HuH-7 (cell line): ENCODE measurements around the gene CCDC184.
"Not testable (repeated sequence)": the region's sequence is repeated elsewhere in the genome, so short reads cannot be mapped to it uniquely, and the experiment has no call there.

ENCODE experiments used
- DNase-seq: peaks from one replicate; pipeline ENCODE4 v3.0.0; 2011; ENCODE audit warnings: low spot score

Gene CCDC184

DNA sequence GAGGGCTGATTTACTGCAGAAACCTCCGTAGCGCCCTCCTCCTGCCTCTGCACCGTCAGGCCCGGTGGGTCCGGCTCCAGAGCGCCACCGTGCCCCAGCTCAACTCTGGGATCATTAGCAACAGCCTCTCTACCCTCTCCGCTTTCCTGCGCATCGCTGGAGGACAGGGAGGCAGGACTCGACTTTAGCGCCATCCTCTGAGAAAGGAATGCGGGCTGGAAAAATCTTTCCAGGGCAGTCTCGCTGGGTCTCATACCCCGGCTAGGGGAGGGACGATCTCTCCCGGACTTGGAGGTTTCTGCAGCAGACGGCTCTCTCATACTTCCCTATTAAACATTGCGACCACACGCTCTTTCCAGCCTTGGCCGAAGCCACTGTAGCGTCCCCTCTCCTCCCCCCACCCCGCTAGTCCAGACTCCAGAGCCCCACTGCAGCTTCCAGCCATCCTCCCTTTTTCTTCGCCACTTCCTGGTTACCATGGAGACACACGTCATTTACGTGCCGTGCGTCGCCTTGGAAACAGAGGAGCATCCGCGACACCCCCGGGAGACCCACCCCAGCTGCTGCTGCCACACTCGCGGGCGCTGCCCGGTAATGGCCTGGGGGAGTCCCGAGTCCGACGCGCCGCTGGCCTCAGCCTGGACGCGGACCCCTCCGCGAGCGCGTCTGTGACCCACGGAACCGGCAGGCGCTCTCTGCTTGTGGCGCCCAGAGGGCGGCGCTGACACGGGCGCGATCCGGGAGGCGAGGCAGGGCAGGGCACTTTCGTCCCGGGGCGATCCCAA lies at the start of gene CCDC184:
Gene CCDC184 (plus strand): TSS at position 554 of the 785 bp plus-strand sequence. CDS start 479 bp downstream, outside the sequence.
- peak; percentile 65 for DNase-seq

DNA sequence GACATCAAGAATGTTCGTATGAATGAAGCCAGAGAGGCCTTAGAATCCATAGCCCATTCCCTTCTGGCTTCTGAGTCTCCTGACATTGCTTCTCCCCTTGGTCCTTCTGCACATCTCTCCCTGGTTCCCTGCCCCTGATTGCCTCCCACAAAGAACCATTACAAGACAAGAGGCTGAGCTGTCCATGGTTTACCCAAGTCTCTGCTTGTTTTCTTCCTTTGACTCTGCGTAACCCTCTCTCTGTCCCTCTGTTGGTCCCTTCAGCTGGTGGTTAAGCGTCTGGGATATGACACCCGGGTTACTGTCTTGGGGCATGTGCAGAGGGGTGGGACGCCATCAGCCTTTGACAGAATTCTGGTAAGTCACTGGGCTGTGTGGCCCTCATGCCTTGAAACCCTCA lies 48.4 kb upstream of the CCDC184 start:
- DNase-seq: no peak

DNA sequence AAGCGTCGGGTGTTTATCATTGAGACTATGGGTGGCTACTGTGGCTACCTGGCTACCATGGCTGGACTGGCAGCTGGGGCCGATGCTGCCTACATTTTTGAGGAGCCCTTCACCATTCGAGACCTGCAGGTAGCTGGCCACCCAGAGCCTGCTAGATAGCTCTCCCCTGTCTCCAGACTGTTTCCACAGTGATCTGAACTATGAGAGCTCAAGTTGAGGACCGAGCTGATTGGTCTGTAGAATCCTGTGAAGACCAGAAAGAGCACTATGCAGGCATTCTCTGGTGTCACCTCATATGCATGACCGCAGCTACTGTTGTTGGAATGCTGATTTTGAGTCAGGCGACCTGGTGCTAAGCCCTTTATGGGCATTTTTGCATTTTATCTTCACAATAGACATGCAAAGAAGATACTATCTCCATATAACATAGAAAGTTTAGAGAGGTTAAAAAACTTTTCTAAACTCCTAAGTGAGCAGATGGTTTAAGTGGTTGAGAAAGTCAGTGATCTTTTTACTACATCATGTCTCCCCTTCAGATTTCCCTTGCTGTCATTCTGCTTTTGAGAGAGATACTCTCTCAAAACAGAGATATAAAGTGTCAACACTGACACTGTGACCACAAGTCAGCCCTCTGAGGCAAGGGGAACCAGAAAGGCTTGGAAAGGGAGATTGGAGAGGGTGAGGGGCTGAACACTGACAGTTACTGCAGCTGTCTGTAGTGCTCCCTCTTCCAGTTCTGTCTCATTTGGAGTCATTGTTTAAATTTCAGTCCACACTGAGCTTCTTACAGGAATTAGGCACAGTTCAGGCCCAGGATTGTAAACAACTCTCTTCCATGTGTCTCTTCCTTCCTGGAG lies 40.4 kb upstream of the CCDC184 start:
- no peak for DNase-seq

DNA sequence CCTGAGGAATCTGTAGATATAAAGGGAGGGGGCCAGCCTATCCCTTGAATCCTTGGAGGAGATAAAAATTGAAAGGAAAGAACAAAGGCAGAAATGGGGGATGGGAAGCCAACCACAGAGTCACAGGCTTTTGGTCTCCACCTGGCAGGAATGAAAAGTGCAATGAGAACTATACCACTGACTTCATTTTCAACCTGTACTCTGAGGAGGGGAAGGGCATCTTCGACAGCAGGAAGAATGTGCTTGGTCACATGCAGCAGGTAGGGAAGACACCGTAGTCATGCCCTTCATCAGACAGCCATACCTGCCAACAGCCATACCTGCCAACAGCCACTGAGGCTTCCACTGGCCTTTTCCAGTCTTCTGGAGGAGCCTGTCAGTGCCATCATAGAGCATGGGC lies 39.5 kb upstream of the CCDC184 start:
- no peak for DNase-seq

DNA sequence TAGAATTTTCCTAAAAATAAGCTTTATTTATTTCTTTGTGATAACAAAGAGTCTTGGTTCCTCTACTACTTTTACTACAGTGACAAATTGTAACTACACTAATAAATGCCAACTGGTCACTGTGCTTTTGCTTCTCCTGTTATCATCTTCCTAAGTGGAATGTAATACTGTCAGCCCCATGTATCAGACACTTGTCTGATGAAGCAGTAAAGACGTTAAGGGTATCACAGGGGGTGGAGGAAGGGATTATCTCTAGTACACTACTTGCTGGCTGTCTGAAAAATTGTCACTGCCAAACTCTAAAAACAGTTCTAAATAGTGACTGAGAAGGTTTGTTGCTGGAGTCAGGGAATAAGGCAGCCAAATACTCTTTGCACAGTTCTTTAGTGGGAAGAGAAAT lies 37.5 kb upstream of the CCDC184 start:
- no peak for DNase-seq

DNA sequence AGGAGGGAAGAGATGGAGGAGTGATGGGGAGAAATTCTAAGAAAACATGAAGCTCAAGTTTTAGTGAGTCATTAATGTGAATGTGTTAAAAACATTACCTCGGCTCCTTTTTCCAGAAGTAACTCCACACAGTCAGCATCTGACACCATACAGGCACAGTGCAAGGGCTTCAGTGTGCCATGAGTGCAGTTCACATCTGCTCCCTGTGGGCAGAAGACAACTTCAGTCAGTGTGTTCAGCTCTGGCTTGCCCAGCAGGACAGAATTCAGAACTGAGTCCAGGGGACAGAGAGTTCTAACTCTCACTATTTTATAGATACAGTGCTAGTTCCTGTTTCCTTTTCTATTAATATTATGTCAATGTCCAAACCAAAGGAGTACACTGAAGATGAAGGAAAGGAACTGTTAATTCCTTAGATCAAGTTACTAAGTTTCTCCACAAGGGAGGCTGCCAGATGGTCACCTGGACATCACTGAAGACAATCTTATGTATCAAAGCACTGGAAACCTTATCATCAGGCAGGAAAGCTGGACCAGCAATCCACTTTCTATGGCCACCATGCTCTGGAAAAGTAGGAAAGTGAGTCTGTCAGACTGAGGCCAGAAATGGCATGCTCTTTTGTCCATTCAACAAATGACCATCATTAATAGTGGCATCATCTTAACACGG lies 32.2 kb upstream of the CCDC184 start:
- DNase-seq: no peak

DNA sequence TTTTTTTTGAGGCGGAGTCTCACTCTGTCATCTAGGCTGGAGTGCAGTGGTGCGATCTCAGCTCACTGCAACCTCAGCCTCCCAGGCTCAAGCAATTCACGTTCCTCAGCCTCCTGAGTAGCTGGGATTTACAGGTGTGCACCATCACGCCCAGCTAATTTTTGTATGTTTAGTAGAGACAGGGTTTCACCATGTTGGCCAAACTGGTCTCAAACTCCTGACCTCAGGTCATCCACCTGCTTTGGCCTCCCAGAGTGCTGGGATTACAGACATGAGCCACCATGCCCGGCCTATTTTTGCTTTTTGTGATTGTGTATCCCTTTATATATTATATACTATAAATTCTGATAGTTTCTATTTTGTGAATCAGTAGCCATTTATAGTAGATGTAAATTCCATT lies 27.7 kb upstream of the CCDC184 start:
- DNase-seq: not testable (repeated sequence)

DNA sequence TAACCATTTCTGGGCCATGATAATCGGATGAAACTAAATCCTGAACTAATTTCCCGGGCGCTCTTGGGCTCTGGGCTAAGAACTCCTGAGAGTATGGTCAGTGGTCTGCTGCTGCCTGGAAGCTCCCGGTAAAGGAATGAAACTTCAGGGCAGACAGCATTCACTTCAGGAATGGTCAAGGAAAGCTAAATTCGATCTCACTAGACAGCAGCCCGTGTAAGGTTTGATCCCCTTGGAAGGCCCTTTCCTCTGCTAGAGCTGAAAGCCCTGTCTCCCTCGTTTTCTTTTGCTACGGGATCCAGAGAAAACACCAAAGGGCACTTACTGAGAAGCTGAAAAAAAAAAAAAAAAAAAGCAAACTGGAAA lies 26.8 kb upstream of the CCDC184 start:
- no peak for DNase-seq

DNA sequence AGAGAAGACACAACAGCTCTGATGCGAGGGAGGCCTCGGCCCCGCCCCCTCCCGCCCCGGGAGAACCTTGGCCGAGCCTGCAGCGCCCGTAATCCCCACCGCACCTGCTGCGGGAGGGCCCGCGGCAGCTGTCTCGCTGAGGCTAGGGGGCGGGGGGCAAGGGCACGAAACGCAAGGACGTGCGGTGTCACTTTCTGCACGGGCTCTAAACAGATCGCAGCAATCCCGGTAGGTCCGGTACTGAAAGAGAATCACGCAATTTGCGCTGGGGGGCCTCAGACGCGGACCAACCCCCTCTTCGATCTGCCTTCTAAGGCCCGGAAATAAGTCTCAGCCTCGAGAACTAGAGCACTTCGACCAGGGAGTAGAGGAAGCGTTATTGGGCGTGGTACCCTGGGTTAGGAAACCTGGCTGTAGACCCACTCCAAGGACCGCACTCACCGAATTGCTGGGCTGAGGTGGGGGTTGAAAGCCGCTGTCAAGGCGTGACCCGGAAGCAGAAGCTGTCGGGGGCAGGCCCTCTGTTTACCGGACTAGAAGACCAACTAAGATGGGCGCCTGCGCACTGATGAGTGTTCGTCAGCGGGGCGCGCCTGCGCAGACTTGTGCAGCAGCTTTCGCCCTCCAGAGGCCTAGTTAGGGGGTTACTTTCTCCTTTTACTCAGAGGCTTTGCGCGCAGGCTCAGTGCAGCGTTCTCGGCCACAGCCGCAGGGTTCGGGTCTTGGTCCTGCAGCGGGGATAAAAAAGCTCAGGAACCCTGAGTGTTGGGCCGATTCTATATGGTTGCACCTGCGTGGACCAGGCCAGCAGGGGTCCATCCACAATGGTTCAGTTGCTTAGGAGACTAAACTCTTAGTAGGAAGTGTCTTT lies 26.2 kb upstream of the CCDC184 start, which contains the start of gene ASB8:
Gene ASB8 (minus strand): TSS at position 498 of the 871 bp plus-strand sequence. CDS start 4,019 bp downstream, outside the sequence.
- peak; percentile 93 for DNase-seq

DNA sequence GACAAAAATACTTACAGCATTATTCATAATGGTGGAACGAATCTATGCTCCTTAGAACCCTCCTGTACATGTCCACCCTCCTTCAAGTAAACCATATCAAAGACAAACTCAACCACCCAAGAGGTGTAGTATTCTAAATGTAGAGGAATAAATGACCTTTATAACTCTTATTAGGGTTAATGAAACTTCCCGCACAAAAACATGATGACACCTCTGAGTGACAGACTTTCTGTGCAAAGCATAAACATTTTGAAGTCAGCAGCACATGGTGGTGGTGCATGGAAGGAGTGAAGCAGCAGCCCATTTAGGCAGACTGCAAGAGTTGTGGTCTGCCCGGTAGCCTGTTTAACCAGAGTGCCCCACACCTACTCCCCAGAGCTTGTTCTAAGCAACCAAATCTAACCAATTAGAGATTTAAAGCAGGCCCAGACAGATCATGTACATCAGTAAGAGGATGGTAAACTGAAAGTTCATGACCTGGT lies 25.5 kb upstream of the CCDC184 start:
- no peak for DNase-seq

DNA sequence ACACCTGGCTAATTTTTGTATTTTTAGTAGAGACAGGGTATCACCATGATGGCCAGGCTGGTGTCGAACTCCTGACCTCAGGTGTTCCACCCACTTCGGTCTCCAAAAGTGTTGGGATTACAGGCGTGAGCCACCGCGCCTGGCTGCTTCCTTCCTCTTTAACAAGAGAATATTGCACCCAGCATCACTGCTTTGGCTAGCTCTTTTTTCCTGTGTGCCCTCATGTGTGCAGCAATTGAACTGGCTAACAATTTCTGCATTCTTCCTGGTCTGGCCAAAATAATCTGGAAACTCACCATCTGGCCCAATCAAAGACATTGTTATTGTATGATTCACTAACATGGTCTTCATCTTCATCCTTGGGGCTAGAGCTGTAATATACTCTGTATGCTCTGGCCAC lies 23.4 kb upstream of the CCDC184 start:
- DNase-seq: no peak

DNA sequence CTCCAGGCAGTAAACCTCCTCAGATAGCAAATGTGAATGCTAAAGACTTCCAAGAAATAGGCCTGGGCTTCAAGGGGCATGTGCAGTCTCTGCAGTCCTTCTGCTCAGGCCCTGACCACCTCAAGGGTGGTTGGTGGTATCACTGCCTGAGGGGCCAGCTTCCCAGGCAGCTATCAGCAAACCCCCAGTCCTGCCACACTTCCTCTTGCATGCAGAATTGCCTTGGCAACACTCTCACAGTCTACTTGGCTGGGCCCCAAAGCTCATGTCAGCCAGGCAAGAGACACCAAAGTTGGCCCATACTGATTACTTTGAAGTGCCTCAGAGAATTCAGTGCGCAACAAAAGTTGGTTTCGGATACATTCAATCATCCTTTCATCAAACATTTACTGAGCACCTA lies 22.6 kb upstream of the CCDC184 start:
- no peak for DNase-seq

DNA sequence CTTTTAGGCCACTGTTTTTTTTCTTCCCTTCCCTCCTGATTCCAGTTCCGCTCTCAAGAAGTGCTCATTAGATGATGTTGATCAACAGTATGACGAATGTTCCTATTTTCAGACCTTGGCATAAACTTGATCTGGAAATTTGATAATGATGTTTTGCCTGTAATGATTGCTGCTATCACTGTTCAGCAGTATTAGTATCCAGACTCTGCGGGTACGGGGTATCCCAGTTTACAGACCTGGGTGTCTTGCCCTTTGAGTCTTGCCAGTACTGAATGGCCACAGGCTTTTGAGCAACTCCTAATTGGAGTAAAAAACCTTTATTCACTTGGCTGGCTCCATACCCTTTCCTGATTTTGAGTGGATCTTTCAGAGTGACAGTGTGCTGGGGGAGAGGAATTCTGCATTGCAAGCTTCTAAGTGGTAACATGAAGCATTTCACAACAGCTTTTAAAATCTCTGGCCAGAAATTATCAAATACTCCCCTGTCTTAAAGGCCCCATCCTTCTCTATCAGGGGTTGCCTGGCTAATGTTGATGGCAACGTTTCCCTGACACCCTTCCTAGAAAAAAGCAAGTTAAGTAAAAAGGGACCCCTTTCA lies 20.2 kb upstream of the CCDC184 start:
- DNase-seq: no peak

DNA sequence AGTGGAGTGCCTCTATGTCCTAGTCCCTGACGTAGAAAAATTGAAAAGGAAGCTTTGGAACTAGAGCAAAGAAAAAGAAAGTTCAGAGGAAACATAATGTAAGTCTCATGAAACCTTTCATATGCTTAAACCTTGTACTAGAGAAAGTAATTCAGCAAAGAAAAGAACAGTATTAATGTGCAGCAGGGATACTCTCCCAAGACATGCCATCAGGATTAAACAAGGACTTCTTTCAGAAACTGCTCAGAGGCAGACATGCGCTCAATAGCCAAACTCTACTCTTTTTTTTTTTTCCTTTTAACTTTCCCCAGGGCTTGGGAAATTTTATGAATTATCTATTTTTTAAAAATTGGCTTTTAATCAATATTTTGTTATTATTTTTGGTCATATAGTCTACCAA lies 19.0 kb upstream of the CCDC184 start:
- DNase-seq: no peak

DNA sequence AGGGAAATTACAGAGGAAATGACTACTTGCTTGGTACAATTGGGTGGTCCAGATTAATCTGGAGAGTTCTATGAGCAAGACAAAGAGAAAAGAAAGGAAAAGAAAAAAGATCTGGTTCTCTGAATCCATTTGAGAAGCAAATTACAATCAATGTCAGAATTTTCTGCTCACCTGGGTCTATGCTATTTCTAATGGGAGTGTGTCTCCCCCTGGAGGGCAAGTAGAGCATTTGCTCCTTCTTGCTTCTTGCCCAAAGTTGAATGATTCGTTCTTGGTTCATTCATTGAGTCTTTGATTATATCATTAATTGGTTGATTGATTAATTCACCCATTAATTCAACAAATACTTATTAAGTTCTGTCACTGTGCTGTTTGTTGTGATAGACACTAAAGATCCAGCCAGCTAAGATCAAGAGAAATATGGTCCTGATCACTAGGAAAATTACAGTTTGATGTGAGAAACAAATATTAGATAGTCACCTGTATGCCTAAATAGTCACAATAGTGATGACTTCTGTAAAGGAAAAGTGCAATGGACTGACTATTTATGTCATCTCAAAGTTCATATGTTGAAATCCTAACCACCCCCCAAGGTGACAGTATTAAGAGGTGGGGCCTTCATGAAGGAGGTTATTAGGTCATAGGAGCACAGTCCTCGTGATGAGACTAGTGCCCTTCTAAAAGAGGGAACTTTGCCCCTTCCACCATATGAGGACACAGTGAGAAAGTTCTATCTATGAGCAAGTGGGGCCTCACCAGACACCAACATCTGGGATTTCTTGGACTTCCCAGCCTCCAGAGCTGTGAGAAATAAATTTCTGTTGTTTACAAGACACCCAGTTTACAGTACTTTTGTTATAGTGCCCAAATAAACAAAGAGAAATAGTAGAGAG lies 18.1 kb upstream of the CCDC184 start:
- DNase-seq: peak; percentile 79

DNA sequence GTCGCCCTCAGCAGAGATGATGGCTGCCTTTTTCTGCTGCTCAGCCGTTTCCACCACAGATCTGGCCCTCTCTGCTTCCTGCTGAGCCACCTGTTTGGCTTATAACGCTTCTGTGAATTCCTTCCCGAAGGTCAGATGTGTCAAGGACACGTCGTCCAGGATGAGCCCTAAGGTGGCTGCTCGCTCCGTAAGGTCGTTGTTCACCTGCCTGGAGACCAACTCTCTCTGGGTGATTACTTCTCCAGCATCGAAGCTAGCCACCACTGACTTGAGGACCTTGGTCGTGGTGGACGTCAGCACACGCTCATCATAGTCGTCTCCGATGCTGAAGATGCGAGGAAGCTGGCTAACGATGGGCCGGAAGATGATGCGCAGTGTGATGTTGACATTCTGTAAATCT lies 14.4 kb upstream of the CCDC184 start:
- DNase-seq: no peak

DNA sequence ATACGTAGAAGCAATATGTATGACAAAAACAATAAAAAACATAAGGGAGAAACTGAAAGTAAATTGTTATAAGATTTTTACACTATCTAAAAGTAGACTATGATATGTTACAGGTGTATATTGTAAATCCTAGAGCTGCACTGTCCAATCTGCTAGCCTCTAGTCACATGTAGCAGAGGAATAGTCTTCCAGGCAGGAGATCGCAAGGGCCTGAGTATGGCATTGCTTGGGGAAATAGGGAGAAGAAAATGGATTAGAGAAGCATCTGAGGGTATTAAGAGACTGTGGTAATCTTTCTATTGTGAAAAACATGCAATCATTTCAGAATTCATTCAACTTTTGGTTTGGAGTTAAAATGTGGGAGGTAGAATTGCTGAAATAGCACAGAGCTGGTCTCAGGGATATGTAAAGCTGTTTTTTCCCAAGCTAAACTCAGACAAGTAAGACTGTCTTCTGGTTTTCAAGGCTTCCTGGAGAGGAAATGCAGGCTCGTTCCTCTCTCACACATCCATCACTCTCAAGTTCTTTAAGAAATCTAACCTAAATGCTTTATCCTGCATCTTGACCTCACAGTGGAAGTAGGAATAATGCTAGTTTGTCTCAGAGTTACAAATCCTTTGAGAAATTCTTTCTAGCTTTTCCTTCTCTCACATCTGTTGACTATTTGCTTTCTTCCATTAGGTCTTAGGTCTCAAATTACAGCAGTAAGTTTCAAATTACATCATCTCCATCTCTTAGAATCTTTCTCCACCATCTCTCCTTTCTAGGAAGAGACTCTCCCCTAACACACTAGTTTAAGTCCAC lies 7.6 kb upstream of the CCDC184 start:
- no peak for DNase-seq

DNA sequence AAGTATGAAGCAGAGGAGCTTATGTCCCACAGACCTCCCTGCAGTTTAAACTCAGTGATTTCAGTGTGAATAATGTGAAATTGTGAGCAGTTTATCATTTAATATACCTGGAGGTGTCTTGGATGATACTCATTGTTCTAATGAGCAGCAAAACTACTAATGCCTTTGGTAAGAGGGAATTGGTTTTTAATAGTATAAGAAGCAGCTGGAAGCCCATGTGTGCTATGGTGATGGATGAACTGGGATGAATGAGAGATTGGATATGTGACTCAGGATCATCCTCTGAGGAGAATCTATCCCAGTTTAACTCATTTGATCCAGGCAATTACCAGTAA lies 7.1 kb upstream of the CCDC184 start:
- no peak for DNase-seq

DNA sequence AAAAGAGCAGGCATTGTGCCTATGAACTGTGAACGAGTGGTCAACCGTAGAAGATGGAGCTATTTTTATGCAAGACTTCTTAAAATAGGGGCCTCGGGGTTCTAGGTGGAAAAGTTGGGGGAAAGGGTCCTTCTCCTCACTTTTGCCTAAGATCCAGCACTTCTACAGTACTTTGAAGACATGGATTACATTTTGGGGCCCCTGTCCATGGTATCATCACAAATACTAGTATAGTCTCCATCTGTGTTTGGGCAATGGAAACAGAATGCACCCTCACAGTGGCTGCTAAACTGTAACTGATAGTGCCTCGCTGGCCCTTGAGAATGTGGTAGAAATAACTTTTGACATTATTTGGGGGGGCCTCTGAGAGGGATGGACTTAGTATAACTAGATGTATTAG lies 5.5 kb upstream of the CCDC184 start:
- no peak for DNase-seq
